HG02870 (cell line): ENCODE data around the gene SYPL1.

Source experiments
- ATAC-seq: cut with Tn5 transposase; IDR thresholded peaks from one replicate; pipeline ENCODE4 v1.9.1; 2021; ENCODE audit warnings: mild to moderate bottlenecking, moderate library complexity; ENCODE audit not compliant: unreplicated experiment

The SYPL1 gene

GRCh38 chr7:106095634-106096033, 16.5 kb downstream of the SYPL1 start:
- ATAC-seq, result no peak

DNA sequence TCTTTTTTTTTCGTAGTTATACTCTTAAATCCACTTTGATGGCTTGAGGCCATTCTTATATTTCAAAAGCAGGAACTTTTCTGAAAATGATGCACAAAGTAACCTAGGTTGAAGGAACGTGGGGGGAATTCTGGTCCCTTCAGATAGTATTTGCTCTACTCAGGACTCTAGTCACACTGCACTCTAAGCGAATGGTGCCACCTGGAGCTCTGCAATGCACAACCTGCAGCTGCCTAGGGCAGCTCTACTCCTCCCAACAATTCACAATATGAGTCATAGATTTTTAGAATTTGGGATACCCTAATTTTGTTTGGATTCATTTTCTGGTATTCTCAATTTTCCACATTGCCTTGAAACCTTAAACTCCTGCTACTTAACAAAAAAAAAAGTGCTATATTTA, 17.3 kb downstream of the SYPL1 start:
- ATAC-seq, result no peak

DNA sequence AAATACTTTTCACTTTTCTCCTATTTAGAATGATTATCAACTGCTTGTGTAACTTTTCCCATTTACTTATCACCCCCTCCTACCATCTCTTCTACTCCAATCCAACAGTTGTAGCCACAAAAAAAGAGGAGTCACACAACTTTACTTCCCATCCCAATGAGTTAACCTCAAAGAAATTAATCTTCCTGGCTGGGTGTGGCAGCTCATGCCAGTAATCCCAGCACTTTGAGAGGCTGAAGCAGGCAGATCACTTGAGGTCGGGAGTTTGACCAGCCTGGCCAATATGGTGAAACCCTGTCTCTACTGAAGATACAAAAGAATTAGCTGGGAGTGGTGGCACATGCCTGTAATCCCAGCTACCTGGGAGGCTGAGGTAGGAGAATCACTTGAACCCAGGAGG, 19.9 kb downstream of the SYPL1 start:
- ATAC-seq, result no peak

GRCh38 chr7:106089647-106090046, 22.5 kb downstream of the SYPL1 start:
- peak; percentile 87 for ATAC-seq

GRCh38 chr7:106088014-106088413, 24.1 kb downstream of the SYPL1 start:
- ATAC-seq, result no peak

GRCh38 chr7:106086062-106086461, 26.1 kb downstream of the SYPL1 start:
- ATAC-seq, result no peak

DNA sequence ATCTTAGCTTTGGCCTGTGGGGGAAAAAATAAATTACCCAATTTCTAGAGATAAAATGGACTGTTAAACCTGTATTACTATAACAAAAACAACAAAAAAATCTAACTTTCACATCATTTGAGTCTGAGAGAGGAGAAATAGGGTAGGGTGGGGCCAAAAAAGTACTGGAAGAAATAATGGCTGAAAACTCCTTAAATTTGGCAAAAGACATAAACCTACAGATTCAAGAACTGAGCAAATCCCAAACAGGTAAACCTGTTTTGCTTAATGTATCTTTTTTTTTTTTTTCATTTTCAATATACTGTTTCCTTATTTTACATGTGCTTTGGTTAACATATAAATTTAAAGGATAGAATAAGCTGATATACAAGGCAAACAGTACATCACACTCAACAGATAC, 27.1 kb downstream of the SYPL1 start:
- ATAC-seq, result no peak

GRCh38 chr7:106083717-106084116, 28.4 kb downstream of the SYPL1 start:
- no peak for ATAC-seq

GRCh38 chr7:106082087-106082854, 29.8 kb downstream of the SYPL1 start:
- no peak for ATAC-seq

- no peak for ATAC-seq
Observed at GRCh38 chr7:106080300-106080987, 31.7 kb downstream of the SYPL1 start.

DNA sequence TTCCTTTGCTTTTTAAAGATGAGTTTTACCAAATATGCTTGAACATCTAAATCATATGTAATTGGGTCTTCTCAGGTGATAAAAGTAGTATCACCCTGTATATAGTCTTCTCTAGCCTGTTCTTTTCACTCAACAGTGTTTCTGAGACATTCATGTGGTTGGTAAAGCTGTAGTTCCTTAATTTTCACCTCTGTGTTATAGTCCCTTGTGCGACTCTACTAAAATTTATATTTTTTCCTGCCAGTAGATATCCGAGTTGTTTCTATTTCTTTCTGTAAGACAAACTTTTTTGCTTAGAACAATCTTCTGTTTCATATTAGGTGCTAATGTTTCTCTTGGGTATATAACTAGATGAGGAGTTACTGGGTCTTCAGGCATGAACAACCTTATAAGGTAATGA, 35.6 kb downstream of the SYPL1 start:
- ATAC-seq, result no peak

DNA sequence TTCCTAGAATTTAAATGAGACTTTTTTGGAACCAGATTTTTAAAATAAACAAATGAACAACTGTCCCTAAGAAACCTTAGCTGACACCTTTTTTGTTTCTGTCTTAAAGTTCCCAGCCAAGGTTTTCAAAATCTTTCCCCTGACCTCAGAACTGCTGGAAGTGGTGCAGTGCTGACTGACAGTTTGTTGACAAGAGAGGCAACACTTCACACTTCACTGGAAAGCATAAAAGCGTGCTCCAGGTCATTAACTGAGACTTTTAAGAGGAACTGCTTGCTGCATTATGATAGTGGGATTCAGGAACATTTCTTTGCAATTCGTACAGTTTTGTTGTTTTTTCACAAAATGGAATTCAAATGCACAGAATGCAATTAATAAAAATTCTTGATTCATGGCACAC, 36.2 kb downstream of the SYPL1 start:
- ATAC-seq, result no peak

DNA sequence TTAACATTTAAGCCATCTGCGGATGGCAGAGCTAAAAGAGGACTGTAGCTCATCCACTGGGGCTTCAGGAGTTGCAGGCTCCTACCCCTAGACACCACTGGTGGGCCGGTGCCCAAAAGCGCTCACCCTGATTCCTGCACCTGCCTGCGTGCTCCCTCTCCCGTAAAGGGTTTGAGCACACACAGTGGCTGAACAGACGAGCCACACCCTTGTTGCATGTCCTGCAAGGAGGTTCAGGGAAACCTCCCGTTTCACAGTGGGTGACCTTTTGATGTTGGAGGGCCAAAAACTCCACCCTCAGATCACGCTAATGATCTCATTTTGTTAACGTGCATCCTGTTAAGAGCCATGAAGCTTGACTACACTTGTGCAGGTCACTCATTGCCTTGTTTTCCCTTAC, 37.9 kb downstream of the SYPL1 start:
- no peak for ATAC-seq

DNA sequence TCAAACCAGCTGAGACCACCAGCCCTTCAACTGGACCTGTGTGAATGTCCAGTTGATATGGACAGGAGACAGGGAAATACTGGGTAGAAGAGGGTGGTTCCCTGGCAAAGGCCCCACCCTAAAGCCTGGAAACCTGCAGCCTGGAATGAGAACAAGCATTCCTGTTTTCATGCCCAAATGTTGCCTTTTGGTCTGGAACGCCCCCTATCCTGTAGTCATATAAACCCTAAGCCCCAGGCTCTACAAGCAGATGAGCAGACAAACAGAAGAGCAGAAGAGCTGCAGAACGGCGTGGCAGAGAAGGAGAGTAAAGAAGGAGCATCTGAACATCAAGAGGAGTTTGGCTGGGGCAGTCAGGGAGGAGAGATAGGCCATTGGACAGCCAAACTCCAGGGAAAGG, 38.4 kb downstream of the SYPL1 start:
- ATAC-seq, result no peak

DNA sequence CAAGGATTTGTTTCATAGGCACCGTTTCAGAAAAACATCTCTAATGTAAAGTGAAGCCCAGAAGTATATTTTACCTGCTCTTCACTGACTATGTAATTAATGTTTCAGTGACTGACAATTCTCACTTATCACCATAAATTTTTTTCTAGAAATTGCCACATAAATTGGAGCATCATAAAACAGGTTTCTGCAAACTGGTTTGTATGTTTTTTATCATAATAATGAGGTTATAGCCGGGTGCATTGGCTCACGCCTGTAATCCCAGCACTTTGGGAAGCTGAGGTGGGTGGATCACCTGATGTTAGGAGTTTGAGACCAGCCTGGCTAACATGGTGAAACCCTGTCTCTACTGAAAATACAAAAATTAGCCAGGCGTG, 39.4 kb downstream of the SYPL1 start:
- no peak for ATAC-seq

DNA sequence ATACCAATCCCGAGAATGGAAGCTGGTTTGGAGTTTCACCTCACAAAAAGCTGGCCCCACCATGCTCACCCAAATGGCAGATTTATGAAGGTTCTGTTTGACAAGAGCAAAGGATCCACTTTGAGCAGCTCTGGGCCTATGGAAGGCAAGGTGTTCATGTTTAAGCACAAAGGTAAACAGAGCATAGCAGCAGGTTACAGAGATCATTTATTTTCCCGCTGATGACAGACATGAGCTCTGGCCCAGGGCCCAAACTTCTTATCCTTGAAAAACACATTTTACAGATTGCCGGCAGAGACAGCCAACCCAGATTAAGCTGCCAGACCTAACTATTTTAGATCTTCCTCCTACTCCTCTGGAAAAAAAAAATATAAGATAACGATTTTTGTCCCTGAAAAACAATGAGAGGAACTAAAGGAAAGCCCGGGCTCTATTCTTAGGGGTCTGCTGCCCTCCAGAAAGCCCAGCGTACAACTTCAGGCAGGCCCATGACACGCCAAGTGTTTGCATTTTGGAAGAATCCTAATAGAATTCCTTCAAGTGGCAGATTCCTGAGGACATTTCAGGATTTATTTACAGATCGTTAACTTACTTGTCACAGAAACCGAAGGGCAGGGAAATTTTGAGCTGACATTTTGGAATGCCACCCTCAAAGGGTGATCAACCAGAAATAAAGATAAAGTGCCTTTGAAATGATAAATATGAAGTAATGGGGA, 40.0 kb downstream of the SYPL1 start:
- ATAC-seq, result no peak

GRCh38 chr7:106071356-106071998, 40.6 kb downstream of the SYPL1 start:
- peak; percentile 97 for ATAC-seq

DNA sequence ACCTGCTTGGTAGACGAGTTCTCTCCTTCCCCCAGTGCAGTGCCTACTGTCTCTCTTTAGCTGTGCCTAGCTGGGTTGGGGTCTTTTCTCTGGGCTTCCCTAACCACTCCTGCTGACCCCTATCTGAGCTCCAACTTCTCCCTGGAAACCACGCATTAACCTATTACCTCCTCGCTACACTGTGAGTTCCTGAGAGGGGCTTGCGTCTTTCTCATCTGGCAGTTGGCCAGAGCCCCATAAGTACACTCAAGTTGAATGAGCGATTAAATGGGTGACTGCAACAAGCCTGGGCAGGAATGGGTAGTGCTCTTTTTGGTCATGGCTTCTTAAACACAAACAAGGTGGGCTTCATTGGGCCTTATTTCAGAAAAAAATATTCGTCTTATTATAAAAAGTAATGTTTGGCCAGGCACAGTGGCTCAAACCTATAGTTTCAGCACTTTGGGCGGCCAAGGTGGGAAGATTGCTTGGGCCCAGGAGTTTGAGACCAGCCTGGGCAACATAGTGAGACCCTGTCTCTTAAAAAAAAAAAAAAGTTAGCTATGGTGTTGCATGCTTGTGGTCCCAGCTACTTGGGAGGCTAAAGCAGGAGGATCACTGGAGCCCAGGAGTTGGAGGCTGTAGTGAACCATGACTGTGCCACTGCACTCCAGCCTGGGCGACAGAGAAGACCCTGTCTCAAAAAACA, 41.4 kb downstream of the SYPL1 start:
- ATAC-seq, result no peak

DNA sequence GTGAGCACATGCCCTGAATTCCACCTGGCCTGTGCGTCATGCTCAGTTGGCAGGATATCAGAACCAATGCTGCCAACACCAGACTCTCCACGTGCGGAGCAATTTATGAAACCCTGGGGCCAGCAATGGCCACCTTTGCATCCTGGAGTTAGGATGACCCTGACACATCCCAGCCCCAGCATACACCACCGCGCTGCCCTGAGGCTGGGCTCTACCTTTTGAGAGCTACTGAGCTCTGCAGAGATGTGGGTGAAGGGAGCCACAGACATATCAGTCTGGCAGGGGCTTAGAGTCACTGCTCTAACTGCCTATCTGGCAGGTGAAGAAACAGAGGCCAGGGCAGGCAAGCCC, 41.9 kb downstream of the SYPL1 start:
- ATAC-seq, result no peak

- no peak for ATAC-seq
Observed at GRCh38 chr7:106069471-106070200, 42.5 kb downstream of the SYPL1 start.
